Limb (tissue), 2 donors: Measurements from ENCODE around the gene ZNF467.

ENCODE experiments used
- DNase-seq, 2 donors: peaks; one replicate each; pipeline ENCODE4 v3.0.0-alpha.2; 2016; ENCODE audit errors: extremely low spot score in 2 of 2

ZNF467 gene, protein sequence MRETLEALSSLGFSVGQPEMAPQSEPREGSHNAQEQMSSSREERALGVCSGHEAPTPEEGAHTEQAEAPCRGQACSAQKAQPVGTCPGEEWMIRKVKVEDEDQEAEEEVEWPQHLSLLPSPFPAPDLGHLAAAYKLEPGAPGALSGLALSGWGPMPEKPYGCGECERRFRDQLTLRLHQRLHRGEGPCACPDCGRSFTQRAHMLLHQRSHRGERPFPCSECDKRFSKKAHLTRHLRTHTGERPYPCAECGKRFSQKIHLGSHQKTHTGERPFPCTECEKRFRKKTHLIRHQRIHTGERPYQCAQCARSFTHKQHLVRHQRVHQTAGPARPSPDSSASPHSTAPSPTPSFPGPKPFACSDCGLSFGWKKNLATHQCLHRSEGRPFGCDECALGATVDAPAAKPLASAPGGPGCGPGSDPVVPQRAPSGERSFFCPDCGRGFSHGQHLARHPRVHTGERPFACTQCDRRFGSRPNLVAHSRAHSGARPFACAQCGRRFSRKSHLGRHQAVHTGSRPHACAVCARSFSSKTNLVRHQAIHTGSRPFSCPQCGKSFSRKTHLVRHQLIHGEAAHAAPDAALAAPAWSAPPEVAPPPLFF

DNA sequence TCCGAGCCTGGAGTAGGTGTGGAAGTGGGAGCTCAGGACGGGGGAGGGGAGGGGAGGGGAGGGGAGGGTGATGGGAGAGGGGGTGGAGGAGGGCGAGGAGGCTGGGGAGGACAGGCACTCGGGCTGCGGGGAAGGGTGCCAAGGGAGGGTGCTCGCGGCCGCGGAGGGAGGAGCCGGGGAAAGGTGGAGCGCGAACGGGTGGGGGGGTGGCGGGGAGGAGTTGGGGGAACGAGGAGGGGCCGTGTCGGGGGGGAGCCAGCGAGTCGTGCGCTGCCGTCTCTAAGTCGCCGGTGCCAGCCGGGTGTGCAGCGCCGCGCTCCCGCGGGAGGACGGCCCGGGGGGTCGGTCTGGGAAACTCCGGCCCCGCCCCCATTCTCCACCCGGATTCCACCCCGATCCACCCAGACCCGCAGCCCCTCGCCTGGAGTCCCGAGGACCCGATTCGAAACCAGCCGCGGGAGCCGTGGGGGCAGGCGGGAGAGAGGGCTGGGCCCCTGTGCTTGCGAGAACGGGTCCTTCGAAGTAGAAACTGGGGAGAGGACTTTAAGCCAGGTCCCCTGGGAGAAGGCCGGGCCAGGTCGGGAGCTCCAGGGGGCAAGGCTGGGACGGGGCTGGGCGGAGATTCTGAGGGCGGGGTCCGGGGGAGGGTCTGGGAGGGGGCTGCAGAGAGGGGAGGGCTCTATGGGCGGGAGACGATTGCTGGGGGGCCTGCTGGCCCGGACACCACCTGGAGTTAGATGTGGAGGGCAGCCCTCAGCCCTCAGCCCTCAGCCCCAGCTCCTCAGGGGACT lies at the start of gene ZNF467:
ZNF467 (minus strand) TSS at position 143 of the 791 bp plus-strand sequence. CDS start 2,556 bp downstream, outside the sequence.
- DNase-seq, result peak; percentile 27 to 79

DNA sequence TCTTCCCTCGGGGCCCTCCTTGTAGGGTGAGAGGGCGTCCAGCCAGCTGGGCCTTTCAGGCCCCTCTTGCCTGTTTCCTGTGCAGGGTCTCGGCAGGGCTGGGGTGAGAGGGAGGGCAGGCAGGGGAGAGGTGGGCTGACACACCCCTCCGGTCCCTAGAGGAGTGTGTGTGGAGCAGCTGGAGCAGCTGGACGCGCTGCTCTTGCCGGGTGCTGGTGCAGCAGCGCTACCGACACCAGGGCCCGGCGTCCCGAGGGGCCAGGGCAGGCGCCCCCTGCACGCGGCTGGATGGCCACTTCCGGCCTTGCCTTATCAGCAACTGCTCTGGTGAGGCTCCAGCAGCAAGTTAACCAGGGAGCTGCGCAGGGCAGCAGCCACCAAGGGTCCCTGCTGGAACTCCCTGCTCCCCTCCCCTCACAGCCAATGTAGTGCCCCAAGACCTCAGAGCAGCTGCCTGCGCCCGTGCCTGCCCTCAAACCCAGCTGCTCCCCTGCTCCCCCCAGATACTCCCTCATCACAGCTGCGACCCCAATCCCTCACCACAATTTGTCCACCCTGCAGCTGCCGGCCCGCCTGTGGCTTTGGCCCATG lies 49.1 kb upstream of the ZNF467 start:
- DNase-seq, result peak in 1 of 2 donors; percentile 31

DNA sequence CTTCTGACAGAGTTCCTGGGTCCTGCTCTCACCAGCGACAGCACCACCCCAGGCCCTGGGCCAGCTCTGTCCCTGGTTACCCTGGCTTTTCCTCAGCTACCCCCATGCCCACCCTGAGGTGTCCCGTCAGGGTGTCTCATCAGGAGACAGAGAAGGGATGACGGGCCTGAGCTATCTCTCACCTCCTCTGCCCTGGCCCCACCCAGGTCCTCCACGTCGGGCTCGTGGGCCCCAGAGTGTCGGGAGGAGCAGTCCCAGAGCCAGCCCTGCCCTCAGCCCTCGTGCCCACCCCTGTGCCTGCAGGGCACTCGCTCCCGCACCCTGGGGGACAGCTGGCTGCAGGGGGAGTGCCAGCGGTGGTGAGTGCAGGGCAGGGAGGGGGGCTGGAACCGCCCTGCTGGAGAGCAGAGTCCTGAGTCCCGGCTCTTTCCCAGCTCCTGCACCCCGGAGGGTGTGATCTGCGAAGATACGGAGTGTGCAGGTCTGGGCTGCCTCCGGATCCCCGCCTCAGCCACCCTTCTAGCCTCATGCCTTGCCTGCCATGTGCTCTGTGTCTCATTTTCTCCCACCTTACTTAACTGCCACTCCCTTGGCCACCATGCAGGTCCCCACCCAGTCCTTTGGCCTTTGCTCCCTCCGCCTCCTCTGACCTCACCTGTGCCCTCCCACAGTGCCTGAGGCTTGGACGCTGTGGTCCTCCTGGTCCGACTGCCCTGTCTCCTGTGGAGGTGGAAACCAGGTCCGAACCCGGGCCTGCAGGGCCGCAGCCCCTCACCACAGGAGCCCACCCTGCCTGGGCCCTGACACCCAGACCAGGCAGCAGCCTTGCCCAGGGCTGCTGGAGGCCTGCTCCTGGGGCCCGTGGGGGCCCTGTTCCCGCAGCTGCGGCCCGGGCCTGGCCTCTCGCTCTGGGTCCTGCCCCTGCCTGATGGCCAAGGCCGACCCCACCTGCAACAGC lies 48.1 kb upstream of the ZNF467 start:
- no peak for DNase-seq

DNA sequence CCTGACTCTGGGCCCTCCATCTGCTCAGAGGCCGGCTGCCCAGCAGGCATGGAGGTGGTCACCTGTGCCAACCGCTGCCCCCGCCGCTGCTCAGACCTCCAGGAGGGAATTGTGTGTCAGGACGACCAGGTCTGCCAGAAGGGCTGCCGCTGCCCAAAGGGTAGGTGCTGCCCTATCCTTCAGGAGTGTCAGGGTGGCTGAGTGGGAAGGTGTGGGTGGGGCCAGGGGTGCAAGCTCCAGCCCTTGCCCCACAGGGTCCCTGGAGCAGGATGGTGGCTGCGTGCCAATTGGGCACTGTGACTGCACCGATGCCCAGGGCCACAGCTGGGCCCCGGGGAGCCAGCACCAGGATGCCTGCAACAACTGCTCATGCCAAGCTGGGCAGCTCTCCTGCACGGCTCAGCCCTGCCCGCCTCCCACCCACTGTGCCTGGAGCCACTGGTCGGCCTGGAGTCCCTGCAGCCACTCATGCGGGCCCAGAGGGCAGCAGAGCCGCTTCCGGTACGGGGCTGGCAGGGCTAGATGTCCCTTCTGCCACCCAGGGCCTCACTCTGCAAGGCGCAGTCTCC lies 47.3 kb upstream of the ZNF467 start:
- DNase-seq, result no peak

DNA sequence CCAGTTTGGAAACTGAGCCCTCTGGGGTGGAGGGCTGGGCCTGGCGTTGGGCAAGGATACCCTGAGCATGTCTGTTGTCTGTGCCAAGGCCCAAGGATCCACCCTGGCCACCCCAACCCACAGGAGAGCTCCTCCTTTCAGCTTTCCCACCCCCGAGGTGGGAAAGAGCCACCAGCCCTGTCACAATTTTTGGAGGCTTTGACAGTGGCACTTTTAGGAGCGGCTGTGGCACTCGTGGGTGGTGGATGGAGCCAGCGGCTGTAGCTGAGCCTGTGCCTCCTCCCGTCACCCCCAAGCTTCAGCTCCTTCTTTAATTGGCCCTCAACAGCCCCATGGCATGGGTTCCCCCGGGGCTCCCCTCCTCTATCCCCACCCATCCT lies 46.6 kb upstream of the ZNF467 start:
- no peak for DNase-seq

DNA sequence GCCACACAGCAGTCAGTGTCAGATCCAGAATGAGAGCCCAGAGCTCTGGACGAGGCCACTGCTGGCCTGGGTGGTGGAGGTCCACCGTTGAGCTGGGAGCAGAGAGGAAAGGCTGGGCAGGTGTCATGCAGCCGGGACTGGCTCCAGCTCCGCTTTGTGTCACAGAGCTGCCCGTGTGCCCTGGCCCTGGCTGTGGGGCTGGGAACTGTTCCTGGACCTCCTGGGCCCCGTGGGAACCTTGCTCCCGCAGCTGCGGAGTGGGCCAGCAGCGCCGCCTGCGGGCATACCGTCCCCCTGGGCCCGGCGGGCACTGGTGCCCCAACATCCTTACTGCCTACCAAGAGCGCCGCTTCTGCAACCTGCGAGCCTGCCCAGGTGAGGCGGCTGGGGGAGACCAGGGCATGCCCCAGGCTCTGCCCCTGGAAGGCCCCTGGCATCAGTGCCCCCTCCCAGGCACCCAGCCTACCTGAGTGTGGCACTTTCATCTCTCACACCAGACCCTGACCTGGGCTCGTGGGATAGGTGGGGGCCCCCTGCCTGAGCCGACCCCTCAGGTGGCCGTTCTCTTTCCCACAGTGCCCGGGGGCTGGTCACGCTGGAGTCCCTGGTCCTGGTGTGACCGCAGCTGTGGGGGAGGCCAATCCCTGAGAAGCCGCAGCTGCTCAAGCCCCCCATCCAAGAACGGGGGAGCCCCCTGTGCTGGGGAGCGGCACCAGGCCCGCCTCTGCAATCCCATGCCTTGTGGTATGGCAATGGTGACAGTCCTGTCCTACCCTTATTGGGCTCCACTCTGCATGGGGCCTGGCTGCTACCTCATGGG lies 46.0 kb upstream of the ZNF467 start:
- DNase-seq, result no peak

DNA sequence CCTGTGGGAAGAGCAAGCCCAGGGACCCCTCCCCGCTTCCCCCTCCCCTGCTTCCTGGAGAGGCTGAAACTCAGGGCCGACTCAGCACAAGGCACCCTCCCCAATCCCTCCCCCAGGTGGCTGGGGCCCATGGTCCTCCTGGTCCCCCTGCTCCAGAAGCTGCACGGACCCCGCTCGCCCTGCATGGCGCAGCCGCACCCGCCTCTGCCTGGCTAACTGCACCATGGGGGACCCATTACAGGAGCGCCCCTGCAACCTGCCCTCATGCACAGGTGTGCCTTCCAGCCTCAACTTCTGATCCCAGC lies 45.1 kb upstream of the ZNF467 start:
- no peak for DNase-seq

DNA sequence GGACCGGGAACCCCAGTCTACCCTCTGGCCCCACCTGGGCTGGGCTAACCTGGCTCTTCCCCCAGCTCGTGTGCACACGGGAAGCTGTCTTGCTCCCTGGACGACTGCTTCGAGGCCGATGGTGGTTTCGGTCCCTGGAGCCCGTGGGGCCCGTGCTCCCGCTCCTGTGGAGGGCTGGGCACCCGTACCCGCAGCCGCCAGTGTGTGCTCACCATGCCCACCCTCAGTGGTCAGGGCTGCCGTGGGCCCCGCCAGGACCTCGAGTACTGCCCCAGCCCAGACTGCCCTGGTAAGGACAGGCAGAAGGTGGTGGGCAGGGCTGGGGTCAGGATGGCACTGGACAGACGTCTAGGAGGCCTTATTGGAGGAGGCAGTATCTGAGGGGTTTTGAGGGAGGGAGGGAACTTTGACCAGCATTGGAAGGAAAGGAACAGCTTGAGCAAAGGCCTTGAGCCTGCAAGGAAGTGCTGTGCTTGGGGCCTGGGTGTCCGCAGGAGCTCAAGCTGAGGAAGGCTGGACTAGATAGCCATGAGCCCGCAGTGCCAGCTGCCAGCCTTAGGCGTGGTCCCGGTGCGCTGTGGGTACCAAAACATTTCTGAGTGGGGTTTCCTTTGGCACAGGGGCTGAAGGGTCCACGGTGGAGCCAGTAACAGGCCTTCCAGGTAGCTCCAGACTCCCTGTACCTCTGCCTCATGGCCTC lies 44.6 kb upstream of the ZNF467 start:
- no peak for DNase-seq

DNA sequence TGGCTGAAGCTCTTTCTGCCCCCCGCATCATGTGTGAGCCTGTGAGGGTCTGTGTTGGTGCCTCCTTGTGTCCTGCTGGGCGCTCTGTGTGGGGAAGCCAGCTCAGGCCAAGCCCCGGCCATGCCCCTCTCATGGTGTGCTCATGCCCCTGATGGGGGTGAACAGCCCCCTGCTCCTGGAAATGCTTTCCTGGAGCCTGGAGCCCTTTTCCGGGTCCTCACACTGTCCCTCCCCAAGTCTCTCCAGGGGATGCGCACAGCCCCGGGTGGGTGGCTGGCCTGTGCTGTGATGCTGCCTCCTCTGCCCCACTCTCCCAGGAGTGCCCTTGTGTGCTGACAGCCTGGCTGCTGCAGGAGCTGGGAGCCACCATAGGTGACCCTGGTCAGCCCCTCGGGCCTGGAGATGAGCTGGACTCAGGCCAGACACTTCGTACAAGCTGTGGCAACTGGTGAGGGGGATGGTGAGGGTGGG lies 43.9 kb upstream of the ZNF467 start:
- DNase-seq, result no peak

DNA sequence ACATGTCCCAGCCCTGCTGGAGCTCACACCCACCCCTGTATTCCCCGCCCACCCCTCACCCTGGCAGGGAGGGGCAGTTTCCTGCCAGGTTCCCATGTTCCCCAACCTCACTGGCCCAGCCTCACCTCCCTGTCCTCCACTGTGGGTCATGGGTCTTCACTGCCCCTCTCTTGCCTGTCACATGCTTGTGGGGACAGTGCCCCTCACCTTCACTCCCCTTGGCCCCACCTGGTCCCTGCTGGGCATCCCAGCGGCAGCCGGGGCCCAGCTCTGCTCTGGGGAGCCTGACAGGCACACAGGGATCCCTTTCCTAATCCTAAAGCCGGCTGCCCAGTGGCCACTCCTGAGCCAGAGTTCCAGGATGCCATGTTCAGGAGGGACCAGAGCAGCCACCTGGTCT lies 43.4 kb upstream of the ZNF467 start:
- no peak for DNase-seq

DNA sequence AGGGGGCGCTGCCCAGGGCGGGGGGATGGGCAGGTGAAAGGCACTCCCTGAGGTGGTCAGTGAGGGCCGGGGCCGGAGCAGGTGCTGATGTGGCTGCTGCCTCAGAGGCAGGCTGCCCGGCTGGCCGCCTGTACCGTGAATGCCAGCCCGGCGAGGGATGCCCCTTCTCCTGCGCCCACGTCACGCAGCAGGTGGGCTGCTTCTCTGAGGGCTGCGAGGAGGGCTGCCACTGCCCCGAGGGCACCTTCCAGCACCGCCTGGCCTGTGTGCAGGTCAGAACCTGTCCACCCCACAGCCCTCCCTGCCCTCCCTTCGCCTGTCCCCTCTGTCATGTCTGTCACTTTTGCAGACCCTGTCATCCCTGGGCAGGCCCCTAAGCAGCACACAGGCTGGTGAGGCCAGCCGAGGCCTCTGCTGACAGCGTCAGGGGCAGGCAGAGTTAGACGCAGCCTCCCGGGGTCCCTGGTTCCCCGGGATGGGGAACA lies 42.9 kb upstream of the ZNF467 start:
- no peak for DNase-seq

DNA sequence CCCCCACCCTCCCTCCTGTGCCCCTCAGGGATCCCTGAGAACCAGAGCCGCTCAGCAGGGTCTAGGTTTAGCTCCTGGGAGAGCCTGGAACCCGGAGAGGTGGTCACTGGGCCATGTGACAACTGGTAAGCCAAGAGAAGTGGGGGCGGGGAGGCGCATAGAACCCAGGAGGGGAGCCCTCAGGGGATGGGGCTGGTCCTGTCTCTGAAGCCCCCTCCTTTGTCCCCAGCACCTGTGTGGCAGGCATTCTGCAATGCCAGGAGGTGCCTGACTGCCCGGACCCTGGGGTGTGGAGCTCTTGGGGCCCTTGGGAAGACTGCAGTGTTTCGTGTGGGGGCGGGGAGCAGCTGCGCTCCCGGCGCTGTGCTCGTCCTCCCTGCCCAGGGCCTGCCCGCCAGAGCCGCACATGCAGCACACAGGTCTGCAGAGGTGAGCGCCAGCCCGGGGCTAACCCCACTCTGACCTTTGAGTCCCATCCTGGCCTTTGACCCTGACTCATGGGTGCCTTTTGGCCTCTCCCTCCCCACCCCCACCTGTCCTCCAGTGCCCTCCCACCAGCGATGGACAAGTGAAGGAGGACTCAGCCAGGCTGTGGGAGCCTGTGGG lies 42.4 kb upstream of the ZNF467 start:
- DNase-seq, result no peak

DNA sequence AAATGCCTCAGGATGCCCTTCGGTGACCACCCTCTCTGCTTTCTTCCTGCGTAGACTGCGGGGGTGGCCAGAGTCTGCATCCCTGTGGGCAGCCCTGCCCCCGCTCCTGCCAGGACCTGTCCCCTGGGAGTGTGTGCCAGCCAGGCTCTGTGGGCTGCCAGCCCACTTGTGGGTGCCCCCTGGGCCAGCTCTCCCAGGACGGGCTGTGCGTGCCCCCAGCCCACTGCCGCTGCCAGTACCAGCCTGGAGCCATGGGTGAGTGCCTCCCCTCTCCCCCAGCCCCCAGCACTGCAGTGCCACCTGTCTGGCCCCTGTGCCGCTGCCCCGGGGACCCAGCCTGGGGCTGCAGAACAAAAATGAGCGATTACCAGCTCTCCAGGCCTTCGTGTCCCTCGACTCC lies 41.7 kb upstream of the ZNF467 start:
- DNase-seq, result no peak

DNA sequence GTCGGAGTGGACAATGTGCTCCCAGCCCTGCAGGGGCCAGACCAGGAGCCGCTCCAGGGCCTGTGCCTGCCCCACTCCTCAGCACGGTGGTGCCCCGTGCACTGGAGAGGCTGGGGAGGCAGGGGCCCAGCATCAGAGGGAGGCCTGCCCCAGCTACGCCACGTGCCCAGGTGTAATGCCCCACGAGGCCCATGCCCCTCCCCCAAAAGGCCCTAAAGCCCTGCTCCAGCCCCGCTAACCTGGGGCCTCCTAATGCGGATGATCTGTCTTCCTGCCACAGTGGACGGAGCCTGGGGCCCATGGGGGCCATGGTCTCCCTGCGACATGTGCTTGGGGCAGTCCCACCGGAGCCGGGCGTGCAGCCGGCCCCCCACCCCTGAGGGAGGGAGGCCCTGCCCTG lies 41.1 kb upstream of the ZNF467 start:
- no peak for DNase-seq

DNA sequence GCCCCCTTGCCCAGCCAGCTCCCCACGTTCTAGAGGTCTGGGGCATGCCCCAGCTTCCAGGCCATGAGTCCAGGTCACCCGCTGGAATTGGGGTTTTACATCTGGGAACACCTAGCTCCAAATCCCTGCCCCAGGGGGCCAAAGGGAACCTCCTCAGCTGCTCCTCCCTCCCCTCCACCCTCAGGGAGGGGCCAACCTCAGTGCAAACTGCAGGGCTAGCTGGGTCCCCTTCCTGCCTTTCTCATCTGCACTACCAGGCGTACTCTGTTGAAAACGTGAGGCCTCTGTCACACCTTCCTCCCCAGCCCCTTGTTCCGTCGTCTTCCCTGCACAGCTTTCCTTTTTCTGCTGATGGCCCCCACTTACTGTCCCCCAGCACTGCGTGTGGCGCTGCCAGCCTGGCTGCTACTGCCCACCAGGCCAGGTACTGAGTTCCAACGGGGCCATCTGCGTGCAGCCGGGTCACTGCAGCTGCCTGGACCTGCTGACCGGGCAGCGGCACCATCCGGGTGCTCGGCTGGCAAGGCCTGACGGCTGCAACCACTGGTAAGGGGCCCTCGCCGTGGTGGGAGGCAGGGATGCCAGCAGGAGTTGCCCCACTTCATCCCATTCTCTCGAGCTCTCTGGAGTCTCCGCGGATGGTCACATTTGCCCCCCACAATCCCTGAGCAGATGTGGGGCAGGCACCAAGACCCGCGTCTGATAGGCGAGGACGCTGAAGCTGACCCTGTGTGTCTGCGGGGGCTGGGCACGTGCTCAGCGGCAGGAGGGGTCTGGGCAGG lies 40.1 kb upstream of the ZNF467 start:
- no peak for DNase-seq

DNA sequence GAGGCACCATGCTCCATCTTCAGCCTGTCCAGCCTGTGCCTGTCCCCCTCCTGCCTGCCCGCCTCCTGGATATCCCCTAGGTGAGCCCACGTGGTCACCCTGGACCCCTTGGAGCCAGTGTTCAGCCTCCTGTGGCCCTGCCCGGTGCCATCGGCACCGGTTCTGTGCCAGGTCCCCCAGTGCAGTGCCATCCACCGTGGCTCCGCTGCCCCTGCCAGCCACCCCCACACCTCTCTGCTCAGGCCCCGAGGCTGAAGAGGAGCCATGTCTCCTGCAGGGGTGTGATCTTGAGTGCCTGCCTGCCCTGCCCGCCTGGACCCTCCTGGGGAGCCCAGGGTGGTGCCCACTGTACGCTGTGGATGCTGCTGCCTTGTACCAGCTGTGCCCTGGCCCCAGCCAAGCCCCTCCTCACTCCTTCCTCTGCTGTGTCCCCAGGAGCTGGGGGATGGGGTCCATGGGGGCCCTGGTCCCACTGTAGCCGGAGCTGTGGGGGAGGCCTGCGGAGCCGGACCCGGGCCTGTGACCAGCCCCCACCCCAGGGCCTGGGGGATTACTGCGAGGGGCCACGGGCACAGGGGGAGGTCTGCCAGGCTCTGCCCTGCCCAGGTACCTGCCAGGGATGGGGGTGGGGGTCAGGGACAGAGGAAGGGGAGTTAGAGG lies 38.6 kb upstream of the ZNF467 start:
- no peak for DNase-seq

DNA sequence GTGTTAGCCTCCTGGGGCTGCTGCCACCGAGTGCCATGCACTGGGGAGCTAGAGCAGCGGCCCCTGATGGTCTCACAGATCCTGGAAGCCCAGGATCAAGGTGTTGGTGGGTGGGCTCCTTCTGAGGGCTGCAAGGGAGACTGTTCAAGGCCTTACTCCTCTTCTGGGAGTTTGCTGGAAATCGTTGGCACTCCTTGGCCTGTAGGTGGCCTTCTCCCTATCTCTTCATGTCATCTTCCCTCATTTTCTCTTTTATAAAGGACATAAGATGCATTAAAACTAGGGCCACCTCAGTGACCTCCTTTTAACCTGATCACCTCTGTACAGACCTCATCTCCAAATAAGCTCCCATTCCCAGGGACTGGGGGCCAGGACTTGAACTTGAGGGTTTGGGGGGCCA lies 37.8 kb upstream of the ZNF467 start:
- no peak for DNase-seq
